WTC11 (cell line): ENCODE data around the gene DDOST. TPM values are rescaled to one million over a fixed set of nuclear protein-coding genes. Genes with fewer than 3 reads are reported as not detected.

Source experiments
- ATAC-seq: fragments of 200-7000 bp; cut with Tn5 transposase; 2 replicates; pipeline ENCODE4 v1.10.0; 2021; ENCODE audit warnings: mild to moderate bottlenecking, moderate library complexity
- CTCF ChIA-PET: fragments of 300-600 bp; sonication (Branson Sonifier 250); formaldehyde crosslinking; loops from one replicate; lab custom pipeline; 2021; ENCODE audit warnings: antibody characterized with exemption; lab: Charles Lee
- POLR2A ChIA-PET: fragments of 350-600 bp; sonication (Branson Sonifier 250); formaldehyde crosslinking; loops from one replicate; lab custom pipeline; 2021; ENCODE audit warnings: antibody characterized with exemption; lab: Charles Lee
- DNase-seq: peaks from one replicate; pipeline ENCODE4 v3.0.0; 2021; ENCODE audit warnings: low spot score
- H3K27ac Mint-ChIP-seq: 2 replicates; pipeline ENCODE4 v1.8.0; 2021; ENCODE audit warnings: mixed read lengths
- H3K27me3 Mint-ChIP-seq: 2 replicates; pipeline ENCODE4 v1.8.0; 2021; ENCODE audit warnings: low read depth, mild to moderate bottlenecking, moderate library complexity, mixed read lengths
- H3K36me3 Mint-ChIP-seq: 2 replicates; pipeline ENCODE4 v1.8.0; 2021; ENCODE audit warnings: mixed read lengths
- H3K4me1 Mint-ChIP-seq: 2 replicates; pipeline ENCODE4 v1.8.0; 2022; ENCODE audit warnings: mixed read lengths
- H3K4me3 Mint-ChIP-seq: 2 replicates; pipeline ENCODE4 v1.8.0; 2021; ENCODE audit warnings: mild to moderate bottlenecking, moderate library complexity, mixed read lengths
- H3K9me3 Mint-ChIP-seq: 2 replicates; pipeline ENCODE4 v1.8.0; 2021; ENCODE audit warnings: mixed read lengths
- FOXK1 ChIP-seq: sonication (generic); formaldehyde crosslinking; IDR thresholded peaks from 2 replicates; pipeline ENCODE4 v1.8.0; 2022; ENCODE audit warnings: mild to moderate bottlenecking, moderate library complexity, missing genetic modification reagents
- FOXP1 ChIP-seq: sonication (generic); formaldehyde crosslinking; IDR thresholded peaks from 2 replicates; pipeline ENCODE4 v1.8.0; 2022; ENCODE audit warnings: missing genetic modification reagents, mild to moderate bottlenecking, moderate library complexity, borderline replicate concordance
- GRHL2 ChIP-seq: fragments of 250-450 bp; sonication (Bioruptor Pico); IDR thresholded peaks from 2 replicates; pipeline ENCODE4 v1.8.0; 2022; ENCODE audit warnings: mild to moderate bottlenecking, moderate library complexity; ENCODE audit not compliant: insufficient replicate concordance, severe bottlenecking
- PRRX2 ChIP-seq: fragments of 250-450 bp; sonication (Bioruptor Pico); IDR thresholded peaks from 2 replicates; pipeline ENCODE4 v1.8.0; 2021; ENCODE audit warnings: mild to moderate bottlenecking
- USF2 ChIP-seq: sonication (generic); formaldehyde crosslinking; IDR thresholded peaks from 2 replicates; pipeline ENCODE4 v1.8.1; 2023; ENCODE audit warnings: mild to moderate bottlenecking, missing genetic modification reagents, moderate library complexity
- total RNA-seq: library from RNA; stranded (reverse); gene quantifications from 3 replicates; pipeline ENCODE4 v1.2.3, GENCODE V29; 2021
- TF ChIP-seq, protein P1 (sequence below): fragments of 250-450 bp; sonication (Bioruptor Pico); conservative IDR thresholded peaks from 2 replicates; pipeline ENCODE4 v1.9.0; 2021; ENCODE audit warnings: mild to moderate bottlenecking
- TF ChIP-seq, protein P2 (sequence below): fragments of 250-450 bp; sonication (Bioruptor Pico); IDR thresholded peaks from 2 replicates; pipeline ENCODE4 v1.9.0; 2021; ENCODE audit warnings: mild to moderate bottlenecking, borderline replicate concordance
- TF ChIP-seq, protein P3 (sequence below): sonication (generic); formaldehyde crosslinking; IDR thresholded peaks from 2 replicates; pipeline ENCODE4 v1.8.0; 2022; ENCODE audit warnings: missing genetic modification reagents
- TF ChIP-seq, protein P4 (sequence below): sonication (generic); formaldehyde crosslinking; conservative IDR thresholded peaks from 2 replicates; pipeline ENCODE4 v1.8.1; 2023; ENCODE audit warnings: mild to moderate bottlenecking, low read depth, missing genetic modification reagents, moderate library complexity
- TF ChIP-seq, protein P5 (sequence below): sonication (generic); formaldehyde crosslinking; IDR thresholded peaks from 2 replicates; pipeline ENCODE4 v1.8.1; 2022; ENCODE audit warnings: low read depth, mild to moderate bottlenecking, moderate library complexity, missing genetic modification reagents, borderline replicate concordance

The DDOST gene
- total RNA-seq, 1 experiment from 2014 or later = 300 TPM

- Mint-ChIP-seq H3K9me3 (no peaks in the 10 kb centered on the region), H3K27ac (no peak overlapping the region), H3K27me3 (peaks cover 2% of the 10 kb centered on the region), H3K4me3 (no peak overlapping the region), H3K36me3 (no peaks in the 10 kb centered on the region), H3K4me1 (peaks cover 11% of the 10 kb centered on the region)
- no peak for TF ChIP-seq USF2 (CRISPR knock-in tag)
- TF ChIP-seq, protein P1, sequence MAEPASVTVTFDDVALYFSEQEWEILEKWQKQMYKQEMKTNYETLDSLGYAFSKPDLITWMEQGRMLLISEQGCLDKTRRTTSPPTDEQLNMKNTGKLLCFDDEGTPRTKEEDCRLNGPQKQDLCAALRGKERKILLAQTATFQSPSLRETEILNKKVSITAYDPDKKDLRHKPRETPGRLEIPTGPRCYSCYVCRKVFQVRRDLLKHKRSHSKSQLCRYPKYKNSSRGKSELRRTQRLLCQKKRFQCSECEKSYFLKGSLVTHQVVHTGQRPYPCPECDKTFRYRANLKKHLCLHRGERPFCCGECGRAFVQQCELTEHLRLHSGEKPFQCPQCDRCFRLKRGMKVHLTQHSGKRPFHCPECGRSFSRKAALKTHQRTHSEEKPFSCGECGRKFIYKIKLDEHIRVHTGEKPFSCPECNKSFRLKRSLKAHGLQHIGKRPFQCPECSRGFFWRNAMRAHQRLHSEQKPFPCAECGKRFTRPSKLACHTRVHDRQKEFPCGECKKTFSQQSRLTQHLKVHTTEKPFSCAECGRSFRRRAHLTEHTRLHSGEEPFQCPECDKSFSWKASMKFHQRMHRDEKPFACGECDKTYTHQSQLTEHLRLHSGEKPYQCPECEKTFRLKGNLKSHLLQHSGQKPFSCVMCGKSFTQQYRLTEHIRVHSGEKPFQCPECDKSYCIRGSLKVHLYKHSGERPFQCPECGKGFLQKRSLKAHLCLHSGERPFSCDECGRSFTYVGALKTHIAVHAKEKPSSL = no peak
- CTCF ChIA-PET = interaction anchor here (0.6 to 1.8 kb wide), 4 partner anchors 9 to 118 kb away, joined by 3 to 5 read pairs (median 4); no protein-coding TSS in a partner anchor
- ATAC-seq (no peak), DNase-seq (no peak)
- POLR2A ChIA-PET = interaction anchor here (0.6 kb wide), 1 partner anchor 486 kb away, joined by 3 read pairs; no protein-coding TSS in a partner anchor
Observed at GRCh38 chr1:20693623-20694022, 32.5 kb upstream of the DDOST start.

- POLR2A ChIA-PET = no interaction called here
- H3K27ac Mint-ChIP-seq = no peak overlapping the region
- peaks cover 2% of the 10 kb centered on the region for H3K27me3 Mint-ChIP-seq
- no peak for DNase-seq
- no peak overlapping the region for H3K4me3 Mint-ChIP-seq
- no peaks in the 10 kb centered on the region for H3K36me3 Mint-ChIP-seq
- H3K4me1 Mint-ChIP-seq = peaks cover 5% of the 10 kb centered on the region
- no peaks in the 10 kb centered on the region for H3K9me3 Mint-ChIP-seq
- TF ChIP-seq, protein P2, sequence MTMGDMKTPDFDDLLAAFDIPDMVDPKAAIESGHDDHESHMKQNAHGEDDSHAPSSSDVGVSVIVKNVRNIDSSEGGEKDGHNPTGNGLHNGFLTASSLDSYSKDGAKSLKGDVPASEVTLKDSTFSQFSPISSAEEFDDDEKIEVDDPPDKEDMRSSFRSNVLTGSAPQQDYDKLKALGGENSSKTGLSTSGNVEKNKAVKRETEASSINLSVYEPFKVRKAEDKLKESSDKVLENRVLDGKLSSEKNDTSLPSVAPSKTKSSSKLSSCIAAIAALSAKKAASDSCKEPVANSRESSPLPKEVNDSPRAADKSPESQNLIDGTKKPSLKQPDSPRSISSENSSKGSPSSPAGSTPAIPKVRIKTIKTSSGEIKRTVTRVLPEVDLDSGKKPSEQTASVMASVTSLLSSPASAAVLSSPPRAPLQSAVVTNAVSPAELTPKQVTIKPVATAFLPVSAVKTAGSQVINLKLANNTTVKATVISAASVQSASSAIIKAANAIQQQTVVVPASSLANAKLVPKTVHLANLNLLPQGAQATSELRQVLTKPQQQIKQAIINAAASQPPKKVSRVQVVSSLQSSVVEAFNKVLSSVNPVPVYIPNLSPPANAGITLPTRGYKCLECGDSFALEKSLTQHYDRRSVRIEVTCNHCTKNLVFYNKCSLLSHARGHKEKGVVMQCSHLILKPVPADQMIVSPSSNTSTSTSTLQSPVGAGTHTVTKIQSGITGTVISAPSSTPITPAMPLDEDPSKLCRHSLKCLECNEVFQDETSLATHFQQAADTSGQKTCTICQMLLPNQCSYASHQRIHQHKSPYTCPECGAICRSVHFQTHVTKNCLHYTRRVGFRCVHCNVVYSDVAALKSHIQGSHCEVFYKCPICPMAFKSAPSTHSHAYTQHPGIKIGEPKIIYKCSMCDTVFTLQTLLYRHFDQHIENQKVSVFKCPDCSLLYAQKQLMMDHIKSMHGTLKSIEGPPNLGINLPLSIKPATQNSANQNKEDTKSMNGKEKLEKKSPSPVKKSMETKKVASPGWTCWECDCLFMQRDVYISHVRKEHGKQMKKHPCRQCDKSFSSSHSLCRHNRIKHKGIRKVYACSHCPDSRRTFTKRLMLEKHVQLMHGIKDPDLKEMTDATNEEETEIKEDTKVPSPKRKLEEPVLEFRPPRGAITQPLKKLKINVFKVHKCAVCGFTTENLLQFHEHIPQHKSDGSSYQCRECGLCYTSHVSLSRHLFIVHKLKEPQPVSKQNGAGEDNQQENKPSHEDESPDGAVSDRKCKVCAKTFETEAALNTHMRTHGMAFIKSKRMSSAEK (CRISPR knock-in tag) = no peak
- TF ChIP-seq PRRX2 (CRISPR knock-in tag) (no peak), FOXK1 (CRISPR knock-in tag) (no peak), USF2 (CRISPR knock-in tag) (no peak), GRHL2 (CRISPR knock-in tag) (no peak), FOXP1 (no peak)
- TF ChIP-seq, protein P3, sequence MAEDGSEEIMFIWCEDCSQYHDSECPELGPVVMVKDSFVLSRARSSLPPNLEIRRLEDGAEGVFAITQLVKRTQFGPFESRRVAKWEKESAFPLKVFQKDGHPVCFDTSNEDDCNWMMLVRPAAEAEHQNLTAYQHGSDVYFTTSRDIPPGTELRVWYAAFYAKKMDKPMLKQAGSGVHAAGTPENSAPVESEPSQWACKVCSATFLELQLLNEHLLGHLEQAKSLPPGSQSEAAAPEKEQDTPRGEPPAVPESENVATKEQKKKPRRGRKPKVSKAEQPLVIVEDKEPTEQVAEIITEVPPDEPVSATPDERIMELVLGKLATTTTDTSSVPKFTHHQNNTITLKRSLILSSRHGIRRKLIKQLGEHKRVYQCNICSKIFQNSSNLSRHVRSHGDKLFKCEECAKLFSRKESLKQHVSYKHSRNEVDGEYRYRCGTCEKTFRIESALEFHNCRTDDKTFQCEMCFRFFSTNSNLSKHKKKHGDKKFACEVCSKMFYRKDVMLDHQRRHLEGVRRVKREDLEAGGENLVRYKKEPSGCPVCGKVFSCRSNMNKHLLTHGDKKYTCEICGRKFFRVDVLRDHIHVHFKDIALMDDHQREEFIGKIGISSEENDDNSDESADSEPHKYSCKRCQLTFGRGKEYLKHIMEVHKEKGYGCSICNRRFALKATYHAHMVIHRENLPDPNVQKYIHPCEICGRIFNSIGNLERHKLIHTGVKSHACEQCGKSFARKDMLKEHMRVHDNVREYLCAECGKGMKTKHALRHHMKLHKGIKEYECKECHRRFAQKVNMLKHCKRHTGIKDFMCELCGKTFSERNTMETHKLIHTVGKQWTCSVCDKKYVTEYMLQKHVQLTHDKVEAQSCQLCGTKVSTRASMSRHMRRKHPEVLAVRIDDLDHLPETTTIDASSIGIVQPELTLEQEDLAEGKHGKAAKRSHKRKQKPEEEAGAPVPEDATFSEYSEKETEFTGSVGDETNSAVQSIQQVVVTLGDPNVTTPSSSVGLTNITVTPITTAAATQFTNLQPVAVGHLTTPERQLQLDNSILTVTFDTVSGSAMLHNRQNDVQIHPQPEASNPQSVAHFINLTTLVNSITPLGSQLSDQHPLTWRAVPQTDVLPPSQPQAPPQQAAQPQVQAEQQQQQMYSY (CRISPR knock-in tag) = no peak
- TF ChIP-seq, protein P4, sequence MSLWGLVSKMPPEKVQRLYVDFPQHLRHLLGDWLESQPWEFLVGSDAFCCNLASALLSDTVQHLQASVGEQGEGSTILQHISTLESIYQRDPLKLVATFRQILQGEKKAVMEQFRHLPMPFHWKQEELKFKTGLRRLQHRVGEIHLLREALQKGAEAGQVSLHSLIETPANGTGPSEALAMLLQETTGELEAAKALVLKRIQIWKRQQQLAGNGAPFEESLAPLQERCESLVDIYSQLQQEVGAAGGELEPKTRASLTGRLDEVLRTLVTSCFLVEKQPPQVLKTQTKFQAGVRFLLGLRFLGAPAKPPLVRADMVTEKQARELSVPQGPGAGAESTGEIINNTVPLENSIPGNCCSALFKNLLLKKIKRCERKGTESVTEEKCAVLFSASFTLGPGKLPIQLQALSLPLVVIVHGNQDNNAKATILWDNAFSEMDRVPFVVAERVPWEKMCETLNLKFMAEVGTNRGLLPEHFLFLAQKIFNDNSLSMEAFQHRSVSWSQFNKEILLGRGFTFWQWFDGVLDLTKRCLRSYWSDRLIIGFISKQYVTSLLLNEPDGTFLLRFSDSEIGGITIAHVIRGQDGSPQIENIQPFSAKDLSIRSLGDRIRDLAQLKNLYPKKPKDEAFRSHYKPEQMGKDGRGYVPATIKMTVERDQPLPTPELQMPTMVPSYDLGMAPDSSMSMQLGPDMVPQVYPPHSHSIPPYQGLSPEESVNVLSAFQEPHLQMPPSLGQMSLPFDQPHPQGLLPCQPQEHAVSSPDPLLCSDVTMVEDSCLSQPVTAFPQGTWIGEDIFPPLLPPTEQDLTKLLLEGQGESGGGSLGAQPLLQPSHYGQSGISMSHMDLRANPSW (CRISPR knock-in tag) = no peak
- TF ChIP-seq, protein P5, sequence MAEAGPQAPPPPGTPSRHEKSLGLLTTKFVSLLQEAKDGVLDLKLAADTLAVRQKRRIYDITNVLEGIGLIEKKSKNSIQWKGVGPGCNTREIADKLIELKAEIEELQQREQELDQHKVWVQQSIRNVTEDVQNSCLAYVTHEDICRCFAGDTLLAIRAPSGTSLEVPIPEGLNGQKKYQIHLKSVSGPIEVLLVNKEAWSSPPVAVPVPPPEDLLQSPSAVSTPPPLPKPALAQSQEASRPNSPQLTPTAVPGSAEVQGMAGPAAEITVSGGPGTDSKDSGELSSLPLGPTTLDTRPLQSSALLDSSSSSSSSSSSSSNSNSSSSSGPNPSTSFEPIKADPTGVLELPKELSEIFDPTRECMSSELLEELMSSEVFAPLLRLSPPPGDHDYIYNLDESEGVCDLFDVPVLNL (CRISPR knock-in tag) = no peak
- TF ChIP-seq, all 79 proteins: peak for 0
- CTCF ChIA-PET = no interaction called here
- ATAC-seq = no peak
Observed at GRCh38 chr1:20691872-20692271, 30.7 kb upstream of the DDOST start.
